HFF-Myc (cell line): ENCODE measurements around the gene SPON1.
"Not testable (repeated sequence)": the region's sequence is repeated elsewhere in the genome, so short reads cannot be mapped to it uniquely, and the experiment has no call there.

Experiments
- DNase-seq: peaks from one replicate; pipeline ENCODE4 v3.0.0-alpha.2; 2011; ENCODE audit warnings: low read depth; ENCODE audit errors: extremely low read depth
- H3K4me3 ChIP-seq: replicated peaks from 2 replicates; pipeline ENCODE4 v1.5.1; 2011; ENCODE audit warnings: low read depth, mild to moderate bottlenecking, control low read depth, low read length
- TF ChIP-seq, protein P1 (sequence below): IDR thresholded peaks from 2 replicates; pipeline ENCODE4 v1.5.1; 2012; ENCODE audit warnings: mild to moderate bottlenecking, low read depth, low read length, control low read depth; ENCODE audit errors: missing control alignments

SPON1 gene

DNA sequence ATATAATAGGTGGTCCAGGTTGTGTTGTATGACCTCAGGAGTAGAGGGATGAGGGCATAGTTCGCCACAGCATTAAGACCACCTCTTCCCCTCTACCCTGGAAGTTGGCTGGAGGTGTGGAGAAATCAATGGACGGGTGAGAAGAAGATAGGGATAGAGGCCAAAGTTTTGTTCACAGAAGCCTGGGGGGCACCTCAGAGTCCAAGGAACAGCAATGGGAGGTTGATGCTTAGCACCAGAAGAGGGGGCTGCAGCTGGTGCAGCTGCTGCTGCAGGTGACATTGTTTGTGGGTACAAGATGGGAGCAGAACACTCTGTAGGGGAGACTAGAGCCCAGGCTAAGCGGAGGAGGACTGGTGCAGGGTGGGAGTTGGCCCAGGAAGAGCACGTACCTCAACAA, 31.2 kb upstream of the SPON1 start:
- TF ChIP-seq, protein P1, sequence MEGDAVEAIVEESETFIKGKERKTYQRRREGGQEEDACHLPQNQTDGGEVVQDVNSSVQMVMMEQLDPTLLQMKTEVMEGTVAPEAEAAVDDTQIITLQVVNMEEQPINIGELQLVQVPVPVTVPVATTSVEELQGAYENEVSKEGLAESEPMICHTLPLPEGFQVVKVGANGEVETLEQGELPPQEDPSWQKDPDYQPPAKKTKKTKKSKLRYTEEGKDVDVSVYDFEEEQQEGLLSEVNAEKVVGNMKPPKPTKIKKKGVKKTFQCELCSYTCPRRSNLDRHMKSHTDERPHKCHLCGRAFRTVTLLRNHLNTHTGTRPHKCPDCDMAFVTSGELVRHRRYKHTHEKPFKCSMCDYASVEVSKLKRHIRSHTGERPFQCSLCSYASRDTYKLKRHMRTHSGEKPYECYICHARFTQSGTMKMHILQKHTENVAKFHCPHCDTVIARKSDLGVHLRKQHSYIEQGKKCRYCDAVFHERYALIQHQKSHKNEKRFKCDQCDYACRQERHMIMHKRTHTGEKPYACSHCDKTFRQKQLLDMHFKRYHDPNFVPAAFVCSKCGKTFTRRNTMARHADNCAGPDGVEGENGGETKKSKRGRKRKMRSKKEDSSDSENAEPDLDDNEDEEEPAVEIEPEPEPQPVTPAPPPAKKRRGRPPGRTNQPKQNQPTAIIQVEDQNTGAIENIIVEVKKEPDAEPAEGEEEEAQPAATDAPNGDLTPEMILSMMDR = no peak
- H3K4me3 ChIP-seq = no peak overlapping the region
- no peak for DNase-seq

DNA sequence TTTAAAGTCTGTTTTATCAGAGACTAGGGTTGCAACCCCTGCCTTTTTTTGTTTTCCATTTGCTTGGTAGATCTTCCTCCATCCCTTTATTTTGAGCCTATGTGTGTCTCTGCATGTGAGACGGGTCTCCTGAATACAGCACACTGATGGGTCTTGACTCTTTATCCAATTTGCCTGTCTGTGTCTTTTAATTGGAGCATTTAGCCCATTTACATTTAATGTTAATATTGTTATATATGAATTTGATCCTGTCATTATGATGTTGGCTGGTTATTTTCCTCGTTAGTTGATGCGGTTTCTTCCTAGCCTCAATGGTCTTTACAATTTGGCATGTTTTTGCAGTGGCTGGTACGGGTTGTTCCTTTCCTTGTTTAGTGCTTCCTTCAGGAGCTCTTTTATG, 25.4 kb upstream of the SPON1 start:
- DNase-seq, H3K4me3 ChIP-seq: not testable (repeated sequence)

DNA sequence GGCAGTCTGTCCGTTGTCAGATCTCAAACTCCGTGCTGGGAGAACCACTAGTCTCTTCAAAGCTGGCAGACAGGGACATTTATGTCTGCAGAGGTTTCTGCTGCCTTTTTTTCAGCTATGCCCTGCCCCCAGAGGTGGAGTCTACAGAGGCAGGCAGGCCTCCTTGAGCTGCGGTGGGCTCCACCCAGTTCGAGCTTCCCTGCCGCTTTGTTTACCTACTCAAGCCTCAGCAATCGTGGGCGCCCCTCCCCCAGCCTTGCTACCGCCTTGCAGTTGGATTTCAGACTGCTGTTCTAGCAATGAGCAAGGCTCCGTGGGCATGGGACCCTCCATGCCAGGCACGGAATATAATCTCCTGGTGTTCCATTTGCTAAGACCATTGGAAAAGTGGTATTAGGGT, 23.7 kb upstream of the SPON1 start:
- not testable (repeated sequence) for H3K4me3 ChIP-seq, DNase-seq

DNA sequence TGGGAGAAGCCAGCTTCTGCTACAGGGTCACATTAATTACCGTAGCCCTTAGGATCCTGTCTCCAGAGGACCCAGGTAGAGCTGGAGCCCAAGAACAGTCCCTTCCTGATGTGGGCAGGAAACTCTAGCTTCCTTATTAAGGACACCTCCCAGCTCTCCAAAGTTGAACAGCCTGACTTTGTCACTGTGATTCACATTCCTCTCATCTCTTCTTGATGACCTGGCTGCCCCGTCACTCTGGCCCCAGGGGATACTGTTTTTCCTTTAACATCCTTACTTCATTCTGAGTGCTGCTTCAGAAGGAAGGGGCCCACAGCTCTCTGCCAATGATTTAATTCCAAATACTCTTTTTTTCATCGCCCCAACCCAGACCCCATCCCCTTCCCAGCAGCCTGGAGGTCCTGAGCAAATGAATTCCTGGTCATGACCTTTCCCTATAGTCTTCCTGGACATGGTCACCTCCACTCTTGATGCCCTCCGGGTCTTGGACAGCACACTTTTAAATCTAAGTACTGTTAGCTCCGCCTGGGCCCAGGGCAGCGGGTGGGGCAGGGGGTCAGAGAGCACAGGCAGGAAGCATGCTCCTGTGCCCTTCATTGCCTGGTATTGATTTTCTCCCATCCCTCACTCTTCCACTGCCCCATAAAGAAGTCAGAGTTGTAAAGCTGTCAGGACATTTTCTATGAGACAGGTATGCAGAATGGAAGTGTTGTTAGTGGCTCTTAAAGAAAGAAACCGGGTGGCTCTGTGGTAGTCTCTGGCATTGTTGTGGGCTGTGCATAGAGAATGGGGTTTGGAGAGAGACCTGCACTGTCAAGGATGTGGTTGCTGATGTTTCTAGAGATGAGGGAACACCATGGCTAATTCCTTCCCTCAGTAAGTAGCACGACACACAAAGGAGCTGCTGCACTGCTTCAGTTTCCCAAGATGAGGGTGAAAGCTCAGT, 22.3 kb upstream of the SPON1 start:
- no peak for DNase-seq
- no peak overlapping the region for H3K4me3 ChIP-seq
- TF ChIP-seq, protein P1 = no peak

DNA sequence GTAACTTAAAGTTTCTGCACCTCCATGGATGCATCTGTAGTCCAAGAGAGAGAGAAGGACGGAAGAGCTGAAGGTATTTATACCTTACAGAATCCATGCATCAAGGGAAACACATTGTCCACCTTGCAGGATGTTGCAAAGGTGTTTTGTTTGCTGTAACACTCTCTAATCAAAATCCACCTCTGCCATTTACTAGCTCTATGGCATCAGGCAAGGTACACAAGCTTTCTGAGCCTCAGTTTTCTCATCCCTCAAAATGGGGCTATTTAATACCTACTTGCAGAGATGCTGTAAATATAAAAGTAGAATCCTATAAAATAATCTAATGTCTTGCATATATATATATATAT, 21.6 kb upstream of the SPON1 start:
- no peak for DNase-seq
- H3K4me3 ChIP-seq = no peak overlapping the region
- TF ChIP-seq, protein P1 = no peak

DNA sequence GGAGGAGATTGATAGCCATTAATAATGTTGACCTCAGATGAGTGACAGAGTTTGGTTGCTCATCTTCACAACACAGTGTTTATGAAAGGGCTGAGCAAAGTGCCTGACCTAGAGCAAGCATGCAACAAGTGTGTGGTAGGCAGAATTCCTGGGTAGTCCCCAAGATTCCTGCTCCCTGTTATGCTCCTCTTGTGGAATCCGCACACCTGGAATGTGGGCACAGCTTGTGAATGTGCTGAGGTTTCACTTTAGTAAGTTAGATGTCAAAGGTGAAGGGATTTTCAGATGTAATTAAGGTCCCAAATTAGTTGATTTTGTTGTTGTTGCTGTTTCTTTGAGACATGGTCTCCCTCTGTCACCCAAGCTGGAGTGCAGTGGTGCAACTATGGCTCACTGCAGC, 20.7 kb upstream of the SPON1 start:
- DNase-seq = no peak
- TF ChIP-seq, protein P1 = no peak

DNA sequence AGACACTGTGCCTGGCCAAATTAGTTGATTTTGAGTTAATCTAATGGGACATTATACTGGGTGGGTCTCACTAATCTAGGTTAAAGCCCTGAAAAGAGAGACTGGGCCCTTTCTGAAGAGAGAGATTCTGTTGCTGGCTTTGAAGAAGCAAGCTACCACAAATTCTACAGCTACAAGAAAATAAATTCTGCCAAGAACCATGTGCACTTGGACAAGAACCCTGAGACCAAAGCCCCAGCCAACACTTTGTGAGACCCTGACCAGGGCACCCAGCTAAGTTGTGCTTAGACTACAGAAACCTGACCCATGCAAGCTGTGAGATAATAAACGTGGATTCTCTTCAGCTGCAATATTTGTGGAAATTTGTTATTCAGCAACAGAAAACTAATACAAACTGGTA, 20.1 kb upstream of the SPON1 start:
- DNase-seq = no peak
- no peak overlapping the region for H3K4me3 ChIP-seq
- TF ChIP-seq, protein P1 = no peak

More for the DNA sequence above, 20.7 kb upstream of the SPON1 start:
- H3K4me3 ChIP-seq = no peak overlapping the region

DNA sequence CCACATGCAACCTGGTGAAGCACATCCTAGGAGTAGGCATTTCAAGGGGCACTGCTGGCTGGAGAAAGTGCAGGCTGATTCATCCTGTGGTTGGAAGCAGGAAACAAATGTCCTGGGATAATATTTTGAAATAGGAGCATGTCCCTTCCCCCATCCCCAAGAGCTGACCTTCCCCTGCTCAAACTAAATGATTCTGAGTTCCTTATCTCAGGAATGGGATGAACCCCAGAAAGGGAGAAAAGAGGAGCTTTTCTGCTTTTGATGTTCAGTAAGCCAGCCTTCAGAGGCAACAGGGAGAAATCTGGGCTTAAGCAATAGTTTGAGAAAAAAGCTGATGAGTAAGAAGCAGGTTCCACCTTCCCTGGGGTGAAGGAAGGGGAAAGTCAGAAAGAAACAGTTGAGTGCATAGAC, 19.5 kb upstream of the SPON1 start:
- no peak overlapping the region for H3K4me3 ChIP-seq
- TF ChIP-seq, protein P1 = no peak
- no peak for DNase-seq
